ENCODE measurements around the gene PI4KA.

DNA sequence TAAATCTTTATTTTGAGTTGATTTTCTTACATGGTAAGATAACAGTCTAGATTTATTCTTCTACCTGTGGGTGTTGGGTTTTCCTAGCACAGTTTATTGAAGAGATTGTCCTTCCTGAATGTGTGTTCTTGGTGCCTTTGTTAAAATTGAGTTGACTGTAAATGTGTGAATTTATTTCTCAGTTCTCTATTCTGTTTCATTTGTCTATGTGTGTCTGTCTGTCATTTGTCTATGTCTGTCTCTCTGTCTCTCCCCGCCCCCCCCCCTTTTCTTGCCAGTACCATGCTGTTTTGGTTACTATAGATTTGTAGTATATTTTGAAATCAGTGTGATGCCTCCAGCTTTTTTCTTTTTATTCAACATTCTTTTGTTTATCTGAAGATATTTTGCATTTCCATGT, 199.4 kb downstream of the PI4KA start:
- TF ChIP-seq CEBPB (IDR thresholded peaks at IDR 0.05) (no peak), TAF1 (IDR thresholded peaks at IDR 0.05; ENCODE audit: low read depth) (no peak), TCF12 (IDR thresholded peaks at IDR 0.05; ENCODE audit: low read depth) (no peak)
